Subcutaneous adipose tissue (tissue), 4 donors: ENCODE data around the gene ZNF444. TPM values are rescaled to one million over a fixed set of nuclear protein-coding genes. Genes with fewer than 3 reads are reported as not detected.
"Not testable (repeated sequence)": the region's sequence is repeated elsewhere in the genome, so short reads cannot be mapped to it uniquely, and the experiment has no call there.

Source experiments
- total RNA-seq, 4 donors: library from RNA; depleted of rRNA; stranded (reverse); fragments of >200 nt; gene quantifications; one replicate each; pipeline ENCODE4 v1.1.0, GENCODE V29; 2016
- TF ChIP-seq, protein P1 (sequence below): fragments of 450-650 bp; IDR thresholded peaks from one replicate; pipeline ENCODE4 v1.5.1; 2016; ENCODE audit warnings: low read depth, mild to moderate bottlenecking, control low read depth, antibody characterized with exemption, moderate library complexity

The ZNF444 gene
- total RNA-seq, 4 donors from 2014 or later: 5.4 to 35.6 (median 11.3) TPM

DNA sequence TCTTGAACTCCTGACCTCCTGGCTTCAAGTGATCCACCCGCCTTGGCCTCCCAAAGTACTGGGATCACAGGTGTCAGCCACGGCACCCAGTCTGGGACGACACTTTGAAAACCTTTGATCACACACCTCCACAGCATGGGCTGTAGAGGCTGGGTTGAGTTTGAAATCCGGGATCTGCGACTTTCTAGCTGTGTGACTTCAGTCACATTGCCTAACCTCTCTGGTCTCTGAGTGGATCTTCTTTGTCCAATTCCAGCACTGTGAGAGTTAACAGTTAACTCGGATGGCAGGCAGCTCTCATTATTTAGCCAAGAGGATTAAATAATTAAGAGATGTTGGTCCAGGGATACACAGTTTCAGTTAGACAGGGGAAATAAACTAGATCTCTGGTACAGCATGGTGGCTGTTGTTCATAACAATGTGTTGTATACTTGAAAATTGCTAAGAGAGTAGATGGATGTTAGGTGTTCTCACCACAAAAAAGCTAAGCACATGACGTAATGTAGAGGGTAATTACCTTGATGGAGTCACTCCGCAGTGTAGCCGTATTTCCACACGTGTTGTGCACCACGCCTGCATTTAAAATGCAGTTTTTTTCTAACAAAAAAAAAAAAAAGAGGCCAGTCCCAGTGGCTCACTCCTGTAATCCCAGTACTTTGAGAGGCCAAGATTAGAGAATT is 36.6 kb downstream of the ZNF444 start:
- TF ChIP-seq, protein P1, sequence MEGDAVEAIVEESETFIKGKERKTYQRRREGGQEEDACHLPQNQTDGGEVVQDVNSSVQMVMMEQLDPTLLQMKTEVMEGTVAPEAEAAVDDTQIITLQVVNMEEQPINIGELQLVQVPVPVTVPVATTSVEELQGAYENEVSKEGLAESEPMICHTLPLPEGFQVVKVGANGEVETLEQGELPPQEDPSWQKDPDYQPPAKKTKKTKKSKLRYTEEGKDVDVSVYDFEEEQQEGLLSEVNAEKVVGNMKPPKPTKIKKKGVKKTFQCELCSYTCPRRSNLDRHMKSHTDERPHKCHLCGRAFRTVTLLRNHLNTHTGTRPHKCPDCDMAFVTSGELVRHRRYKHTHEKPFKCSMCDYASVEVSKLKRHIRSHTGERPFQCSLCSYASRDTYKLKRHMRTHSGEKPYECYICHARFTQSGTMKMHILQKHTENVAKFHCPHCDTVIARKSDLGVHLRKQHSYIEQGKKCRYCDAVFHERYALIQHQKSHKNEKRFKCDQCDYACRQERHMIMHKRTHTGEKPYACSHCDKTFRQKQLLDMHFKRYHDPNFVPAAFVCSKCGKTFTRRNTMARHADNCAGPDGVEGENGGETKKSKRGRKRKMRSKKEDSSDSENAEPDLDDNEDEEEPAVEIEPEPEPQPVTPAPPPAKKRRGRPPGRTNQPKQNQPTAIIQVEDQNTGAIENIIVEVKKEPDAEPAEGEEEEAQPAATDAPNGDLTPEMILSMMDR: no peak

DNA sequence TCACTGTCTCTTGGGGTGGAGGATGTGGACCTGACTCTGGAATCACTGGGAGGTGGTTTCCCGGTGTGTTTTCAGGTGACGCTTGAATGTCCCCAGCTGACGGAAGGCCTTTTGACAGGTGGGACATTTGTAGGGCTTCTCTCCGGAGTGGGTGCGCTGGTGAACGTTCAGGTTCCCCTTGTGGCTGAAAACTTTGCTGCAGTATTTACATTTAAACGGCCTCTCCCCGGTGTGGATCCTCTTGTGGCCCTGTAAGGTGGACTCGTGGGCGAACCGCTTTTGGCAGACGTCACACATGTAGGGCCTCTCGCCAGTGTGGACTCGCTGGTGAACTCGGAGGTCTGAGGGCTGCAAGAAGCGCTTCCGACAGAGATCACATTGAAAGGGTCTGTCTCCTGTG is 48.7 kb downstream of the ZNF444 start:
- TF ChIP-seq, protein P1: no peak

DNA sequence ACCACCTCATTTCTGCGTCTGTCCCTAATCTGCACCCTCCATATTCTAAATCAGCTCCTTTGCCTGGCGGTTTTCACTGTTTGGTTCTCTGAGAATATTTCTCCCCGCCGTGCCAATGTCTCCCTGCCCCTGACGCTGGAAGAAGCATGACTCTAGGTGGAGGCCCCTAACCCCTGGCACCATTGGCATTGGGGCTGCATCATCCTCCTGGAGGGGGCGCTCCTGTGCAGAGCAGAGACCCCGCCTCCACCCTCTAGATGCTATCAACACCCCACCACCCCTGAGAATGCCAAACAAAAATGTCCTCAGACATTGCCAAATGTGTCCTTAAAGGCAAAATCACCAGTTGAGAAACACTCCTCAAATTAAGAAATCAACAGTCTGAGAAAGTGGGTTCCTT is 50.0 kb downstream of the ZNF444 start:
- TF ChIP-seq, protein P1: no peak

DNA sequence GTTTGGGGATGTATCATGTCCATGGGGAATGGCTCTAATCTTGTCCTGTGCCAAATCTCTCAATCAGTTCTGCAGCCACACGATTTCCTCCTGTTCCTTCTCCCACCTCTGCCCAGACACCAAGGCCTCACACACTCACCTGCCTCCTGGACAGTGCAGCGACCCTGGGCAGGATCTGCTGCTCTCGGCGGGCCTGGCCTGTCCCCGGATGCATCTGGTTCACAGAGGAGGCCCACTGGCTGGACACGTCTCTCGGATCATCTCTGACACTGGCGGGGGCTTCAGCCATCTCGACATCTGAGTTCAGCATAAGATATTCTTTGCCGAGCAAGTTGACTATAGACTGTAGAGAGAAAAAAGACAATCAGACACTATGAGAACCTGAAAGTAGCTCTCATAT is 50.6 kb downstream of the ZNF444 start:
- TF ChIP-seq, protein P1: no peak

DNA sequence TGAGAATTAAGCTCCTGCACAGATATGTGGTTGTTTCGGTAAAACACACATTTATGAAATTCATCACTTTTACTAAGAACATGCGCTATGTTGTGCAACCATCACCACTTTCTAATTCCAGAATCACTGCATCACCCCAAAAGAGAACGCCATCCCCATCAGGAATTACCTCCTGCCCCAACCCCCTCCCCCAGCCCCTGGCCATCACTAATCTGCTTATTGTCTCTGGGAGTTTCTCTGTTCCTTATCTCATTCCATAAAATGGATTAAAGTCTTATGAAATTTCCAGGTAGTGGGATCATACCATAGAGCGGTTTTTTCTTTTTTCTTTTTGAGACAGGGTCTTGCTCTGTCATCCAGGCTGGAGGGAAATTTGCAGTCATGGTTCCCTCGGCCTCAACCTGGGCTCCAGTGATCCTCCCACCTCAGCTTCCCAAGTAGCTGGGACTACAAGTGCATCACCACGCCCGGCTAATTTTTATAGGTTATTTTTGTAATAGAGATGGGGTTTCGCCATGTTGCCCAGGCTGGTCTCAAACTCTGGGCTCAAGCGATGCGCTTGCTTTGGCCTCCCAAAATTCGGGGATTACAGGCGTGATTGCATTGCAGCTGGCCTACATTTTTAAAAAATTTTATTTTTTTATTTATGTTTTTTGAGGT is 53.0 kb downstream of the ZNF444 start:
- TF ChIP-seq, protein P1: no peak

DNA sequence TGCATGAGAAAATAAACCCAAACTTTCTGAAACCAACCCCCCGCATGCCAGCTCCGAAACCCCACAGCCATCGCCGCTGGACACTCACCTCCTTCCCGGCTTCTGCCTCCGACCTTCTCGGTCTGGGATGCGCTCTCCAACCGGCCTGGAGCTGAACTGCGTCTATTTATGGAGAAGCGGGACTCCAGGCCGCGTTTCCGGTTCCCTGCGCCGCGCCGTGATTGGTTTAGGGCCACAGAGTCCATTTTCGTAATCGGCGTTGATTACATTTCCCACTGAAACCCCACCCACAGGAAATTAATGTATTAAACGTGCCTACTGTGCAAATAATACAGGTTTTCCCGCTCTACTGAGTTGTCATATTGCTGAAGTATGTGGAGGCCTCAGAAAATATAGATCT is 56.6 kb downstream of the ZNF444 start, which contains the start of gene ZSCAN5B:
TSS of gene ZSCAN5B (minus strand) at position 138 of the 400 bp plus-strand sequence. CDS start 4,731 bp downstream, outside the sequence.
- TF ChIP-seq, protein P1: not testable (repeated sequence)

DNA sequence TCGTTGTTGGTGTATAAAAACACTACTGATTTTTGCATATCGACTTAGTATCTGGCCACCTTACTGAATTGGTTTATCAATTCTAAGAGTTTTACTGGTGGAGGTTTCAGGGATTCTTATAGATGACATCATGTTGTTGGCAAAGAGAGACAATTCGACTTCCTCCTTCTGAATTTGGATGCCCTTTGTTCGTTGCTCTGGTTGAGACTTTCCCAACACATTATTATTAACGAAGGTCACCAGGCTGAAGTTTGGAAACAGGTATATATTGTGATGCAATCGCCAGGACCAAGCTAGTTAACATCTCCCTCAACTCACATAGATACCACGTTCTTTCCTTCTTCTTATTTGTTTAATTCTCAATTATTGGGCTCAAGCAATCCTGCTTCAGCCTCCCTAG is 58.6 kb downstream of the ZNF444 start:
- TF ChIP-seq, protein P1: no peak
